Breast epithelium (tissue), 3 donors: ENCODE data around the gene BCL11B.

Experiments used
- CTCF ChIP-seq, 3 donors: fragments of 450-650 bp; IDR thresholded peaks; one replicate each; pipeline ENCODE4 v1.5.1; 2016 to 2017; ENCODE audit warnings: antibody characterized with exemption in 3 of 3, mild to moderate bottlenecking in 3 of 3, moderate library complexity in 3 of 3
- POLR2A ChIP-seq: fragments of 450-650 bp; IDR thresholded peaks from one replicate; pipeline ENCODE4 v1.6.1; 2016; ENCODE audit warnings: antibody characterized with exemption, mild to moderate bottlenecking, moderate library complexity
- POLR2AphosphoS5 ChIP-seq, 3 donors: sonication (generic); formaldehyde crosslinking; IDR thresholded peaks; one replicate each; pipeline ENCODE4 v1.6.1; 2017; ENCODE audit warnings: antibody characterized with exemption in 3 of 3

GRCh38 chr14:99282261-99283050, 10.5 kb upstream of the BCL11B start:
- TF ChIP-seq POLR2AphosphoS5 (IDR thresholded peaks at IDR 0.05), result no peak
- TF ChIP-seq CTCF (IDR thresholded peaks at IDR 0.05), result no peak
- no peak for TF ChIP-seq POLR2A
